WTC11 (cell line): ENCODE results near the gene CD59. TPM values are rescaled to one million over a fixed set of nuclear protein-coding genes. Genes with fewer than 3 reads are reported as not detected.

ENCODE experiments used
- ATAC-seq: fragments of 200-7000 bp; cut with Tn5 transposase; 2 replicates; pipeline ENCODE4 v1.10.0; 2021; ENCODE audit warnings: mild to moderate bottlenecking, moderate library complexity
- CTCF ChIA-PET: fragments of 300-600 bp; sonication (Branson Sonifier 250); formaldehyde crosslinking; loops from one replicate; lab custom pipeline; 2021; ENCODE audit warnings: antibody characterized with exemption; lab: Charles Lee
- POLR2A ChIA-PET: fragments of 350-600 bp; sonication (Branson Sonifier 250); formaldehyde crosslinking; loops from one replicate; lab custom pipeline; 2021; ENCODE audit warnings: antibody characterized with exemption; lab: Charles Lee
- DNase-seq: peaks from one replicate; pipeline ENCODE4 v3.0.0; 2021; ENCODE audit warnings: low spot score
- H3K27ac Mint-ChIP-seq: 2 replicates; pipeline ENCODE4 v1.8.0; 2021; ENCODE audit warnings: mixed read lengths
- H3K27me3 Mint-ChIP-seq: 2 replicates; pipeline ENCODE4 v1.8.0; 2021; ENCODE audit warnings: low read depth, mild to moderate bottlenecking, moderate library complexity, mixed read lengths
- H3K36me3 Mint-ChIP-seq: 2 replicates; pipeline ENCODE4 v1.8.0; 2021; ENCODE audit warnings: mixed read lengths
- H3K4me1 Mint-ChIP-seq: 2 replicates; pipeline ENCODE4 v1.8.0; 2022; ENCODE audit warnings: mixed read lengths
- H3K4me3 Mint-ChIP-seq: 2 replicates; pipeline ENCODE4 v1.8.0; 2021; ENCODE audit warnings: mild to moderate bottlenecking, moderate library complexity, mixed read lengths
- H3K9me3 Mint-ChIP-seq: 2 replicates; pipeline ENCODE4 v1.8.0; 2021; ENCODE audit warnings: mixed read lengths
- FOXJ3 ChIP-seq: sonication (generic); formaldehyde crosslinking; IDR thresholded peaks from 2 replicates; pipeline ENCODE4 v1.9.0; 2021; ENCODE audit warnings: missing genetic modification reagents, mild to moderate bottlenecking, borderline replicate concordance
- GRHL2 ChIP-seq: fragments of 250-450 bp; sonication (Bioruptor Pico); IDR thresholded peaks from 2 replicates; pipeline ENCODE4 v1.8.0; 2022; ENCODE audit warnings: mild to moderate bottlenecking, moderate library complexity; ENCODE audit not compliant: insufficient replicate concordance, severe bottlenecking
- JAZF1 ChIP-seq: fragments of 250-450 bp; sonication (Bioruptor Pico); IDR thresholded peaks from 2 replicates; pipeline ENCODE4 v1.9.0; 2021; ENCODE audit warnings: moderate library complexity, mild to moderate bottlenecking, inconsistent platforms
- JUN ChIP-seq: sonication (generic); formaldehyde crosslinking; IDR thresholded peaks from 2 replicates; pipeline ENCODE4 v1.8.0; 2023; ENCODE audit warnings: mild to moderate bottlenecking, missing genetic modification reagents
- NFATC4 ChIP-seq: fragments of 250-450 bp; sonication (Bioruptor Pico); IDR thresholded peaks from 2 replicates; pipeline ENCODE4 v1.9.0; 2021; ENCODE audit warnings: mild to moderate bottlenecking
- NR1H2 ChIP-seq: sonication (generic); formaldehyde crosslinking; IDR thresholded peaks from 2 replicates; pipeline ENCODE4 v1.9.0; 2021; ENCODE audit warnings: mild to moderate bottlenecking, moderate library complexity, missing genetic modification reagents
- SMAD4 ChIP-seq: sonication (generic); formaldehyde crosslinking; IDR thresholded peaks from 2 replicates; pipeline ENCODE4 v1.8.0; 2022; ENCODE audit warnings: mild to moderate bottlenecking, missing genetic modification reagents
- TP53 ChIP-seq: sonication (generic); formaldehyde crosslinking; IDR thresholded peaks from 2 replicates; pipeline ENCODE4 v1.8.1; 2023; ENCODE audit warnings: mild to moderate bottlenecking, missing genetic modification reagents
- ZNF263 ChIP-seq: sonication (generic); formaldehyde crosslinking; IDR thresholded peaks from 2 replicates; pipeline ENCODE4 v1.8.1; 2022; ENCODE audit warnings: low read depth, mild to moderate bottlenecking, moderate library complexity, missing genetic modification reagents
- ZNF416 ChIP-seq: fragments of 250-450 bp; sonication (Bioruptor Pico); IDR thresholded peaks from 2 replicates; pipeline ENCODE4 v1.9.0; 2021; ENCODE audit warnings: mild to moderate bottlenecking, inconsistent platforms
- total RNA-seq: library from RNA; stranded (reverse); gene quantifications from 3 replicates; pipeline ENCODE4 v1.2.3, GENCODE V29; 2021
- TF ChIP-seq, protein P1 (sequence below): sonication (generic); formaldehyde crosslinking; IDR thresholded peaks from 2 replicates; pipeline ENCODE4 v1.8.1; 2022; ENCODE audit warnings: low read depth, mild to moderate bottlenecking, moderate library complexity, missing genetic modification reagents, borderline replicate concordance
- TF ChIP-seq, protein P2 (sequence below): fragments of 250-450 bp; sonication (Bioruptor Pico); IDR thresholded peaks from 2 replicates; pipeline ENCODE4 v1.8.0; 2021; ENCODE audit warnings: mild to moderate bottlenecking
- TF ChIP-seq, protein P3 (sequence below): sonication (generic); formaldehyde crosslinking; IDR thresholded peaks from 2 replicates; pipeline ENCODE4 v1.8.0; 2022; ENCODE audit warnings: mild to moderate bottlenecking, missing genetic modification reagents
- TF ChIP-seq, protein P4 (sequence below): fragments of 250-450 bp; sonication (Bioruptor Pico); IDR thresholded peaks from 2 replicates; pipeline ENCODE4 v1.9.0; 2021; ENCODE audit warnings: mild to moderate bottlenecking
- TF ChIP-seq, protein P5 (sequence below): sonication (generic); formaldehyde crosslinking; IDR thresholded peaks from 2 replicates; pipeline ENCODE4 v1.8.0; 2022; ENCODE audit warnings: mild to moderate bottlenecking, missing genetic modification reagents
- TF ChIP-seq, protein P6 (sequence below): fragments of 200-600 bp; IDR thresholded peaks from 2 replicates; pipeline ENCODE4 v1.8.0; 2022; ENCODE audit warnings: antibody characterized with exemption
- TF ChIP-seq, protein P7 (sequence below): sonication (generic); formaldehyde crosslinking; IDR thresholded peaks from 2 replicates; pipeline ENCODE4 v1.8.1; 2022; ENCODE audit warnings: low read depth, missing genetic modification reagents, borderline replicate concordance
- TF ChIP-seq, protein P8 (sequence below): sonication (generic); formaldehyde crosslinking; conservative IDR thresholded peaks from 2 replicates; pipeline ENCODE4 v1.8.1; 2022; ENCODE audit warnings: mild to moderate bottlenecking, missing genetic modification reagents
- TF ChIP-seq, protein P9 (sequence below): fragments of 250-450 bp; sonication (Bioruptor Pico); IDR thresholded peaks from 2 replicates; pipeline ENCODE4 v2.1.2; 2022; ENCODE audit warnings: mild to moderate bottlenecking, moderate library complexity

The CD59 gene
- total RNA-seq, 1 experiment from 2014 or later, result 65.8 TPM

DNA sequence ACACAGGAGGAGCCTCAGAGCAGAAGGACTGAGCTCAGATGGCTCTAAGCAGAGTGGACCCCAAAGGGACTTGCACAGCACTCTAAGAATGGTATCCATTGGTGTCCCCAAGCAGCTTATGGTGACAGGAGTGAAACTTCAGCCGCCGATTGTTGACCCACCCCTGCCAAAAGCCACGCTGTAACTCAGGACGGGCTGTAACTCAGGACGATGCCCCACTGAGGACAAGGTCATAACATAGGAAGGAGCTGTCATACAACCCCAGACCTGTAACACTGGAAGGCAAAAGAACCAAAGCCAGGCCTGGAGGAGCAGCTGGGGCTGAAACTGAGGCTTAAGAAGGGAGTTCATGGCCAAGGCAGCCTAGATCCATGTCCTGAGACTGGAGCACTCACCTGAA is 14.2 kb downstream of the CD59 start:
- Mint-ChIP-seq H3K9me3 (no peaks in the 10 kb centered on the region), H3K4me3 (no peak overlapping the region), H3K27ac (no peak overlapping the region), H3K36me3 (peaks cover 11% of the 10 kb centered on the region), H3K4me1 (peaks cover 16% of the 10 kb centered on the region), H3K27me3 (no peaks in the 10 kb centered on the region)
- ChIA-PET CTCF (no interaction called here), POLR2A (no interaction called here)
- no peak for TF ChIP-seq JUN
- TF ChIP-seq ZNF263 (CRISPR knock-in tag), result no peak
- ATAC-seq (no peak), DNase-seq (no peak)

DNA sequence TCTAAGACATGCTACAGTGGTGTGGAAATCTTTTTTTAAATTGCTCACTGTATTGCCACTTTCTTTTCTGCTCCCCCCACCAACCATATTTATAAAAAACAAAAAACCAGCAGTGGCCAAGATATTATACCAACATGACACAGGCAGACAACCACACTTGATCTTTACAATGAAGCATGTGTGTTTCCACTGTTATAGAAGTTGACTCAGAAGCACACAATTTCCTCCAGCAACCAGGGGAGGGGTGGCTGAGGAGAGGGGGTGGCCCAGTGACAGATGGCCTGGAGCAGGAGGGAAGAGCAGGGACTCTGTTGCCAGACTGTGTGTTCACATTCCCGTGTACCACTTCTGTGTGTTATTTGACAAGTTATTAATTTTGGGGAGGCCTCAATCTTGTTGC is 14.8 kb downstream of the CD59 start:
- DNase-seq, result no peak
- Mint-ChIP-seq H3K36me3 (peaks cover 12% of the 10 kb centered on the region), H3K4me1 (peaks cover 16% of the 10 kb centered on the region), H3K27me3 (no peaks in the 10 kb centered on the region), H3K27ac (no peak overlapping the region), H3K4me3 (no peak overlapping the region), H3K9me3 (no peaks in the 10 kb centered on the region)
- no peak for ATAC-seq
- CTCF ChIA-PET, result no interaction called here
- TF ChIP-seq SMAD4, result no peak
- no peak for TF ChIP-seq JAZF1 (CRISPR knock-in tag)
- TF ChIP-seq, protein P1, sequence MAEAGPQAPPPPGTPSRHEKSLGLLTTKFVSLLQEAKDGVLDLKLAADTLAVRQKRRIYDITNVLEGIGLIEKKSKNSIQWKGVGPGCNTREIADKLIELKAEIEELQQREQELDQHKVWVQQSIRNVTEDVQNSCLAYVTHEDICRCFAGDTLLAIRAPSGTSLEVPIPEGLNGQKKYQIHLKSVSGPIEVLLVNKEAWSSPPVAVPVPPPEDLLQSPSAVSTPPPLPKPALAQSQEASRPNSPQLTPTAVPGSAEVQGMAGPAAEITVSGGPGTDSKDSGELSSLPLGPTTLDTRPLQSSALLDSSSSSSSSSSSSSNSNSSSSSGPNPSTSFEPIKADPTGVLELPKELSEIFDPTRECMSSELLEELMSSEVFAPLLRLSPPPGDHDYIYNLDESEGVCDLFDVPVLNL, result no peak
- no peak for TF ChIP-seq NFATC4 (CRISPR knock-in tag)
- TF ChIP-seq, protein P2, sequence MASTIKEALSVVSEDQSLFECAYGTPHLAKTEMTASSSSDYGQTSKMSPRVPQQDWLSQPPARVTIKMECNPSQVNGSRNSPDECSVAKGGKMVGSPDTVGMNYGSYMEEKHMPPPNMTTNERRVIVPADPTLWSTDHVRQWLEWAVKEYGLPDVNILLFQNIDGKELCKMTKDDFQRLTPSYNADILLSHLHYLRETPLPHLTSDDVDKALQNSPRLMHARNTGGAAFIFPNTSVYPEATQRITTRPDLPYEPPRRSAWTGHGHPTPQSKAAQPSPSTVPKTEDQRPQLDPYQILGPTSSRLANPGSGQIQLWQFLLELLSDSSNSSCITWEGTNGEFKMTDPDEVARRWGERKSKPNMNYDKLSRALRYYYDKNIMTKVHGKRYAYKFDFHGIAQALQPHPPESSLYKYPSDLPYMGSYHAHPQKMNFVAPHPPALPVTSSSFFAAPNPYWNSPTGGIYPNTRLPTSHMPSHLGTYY (CRISPR knock-in tag), result no peak
- TF ChIP-seq, protein P3, sequence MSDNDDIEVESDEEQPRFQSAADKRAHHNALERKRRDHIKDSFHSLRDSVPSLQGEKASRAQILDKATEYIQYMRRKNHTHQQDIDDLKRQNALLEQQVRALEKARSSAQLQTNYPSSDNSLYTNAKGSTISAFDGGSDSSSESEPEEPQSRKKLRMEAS (CRISPR knock-in tag), result no peak
- TF ChIP-seq GRHL2 (CRISPR knock-in tag), result no peak
- TF ChIP-seq, protein P4, sequence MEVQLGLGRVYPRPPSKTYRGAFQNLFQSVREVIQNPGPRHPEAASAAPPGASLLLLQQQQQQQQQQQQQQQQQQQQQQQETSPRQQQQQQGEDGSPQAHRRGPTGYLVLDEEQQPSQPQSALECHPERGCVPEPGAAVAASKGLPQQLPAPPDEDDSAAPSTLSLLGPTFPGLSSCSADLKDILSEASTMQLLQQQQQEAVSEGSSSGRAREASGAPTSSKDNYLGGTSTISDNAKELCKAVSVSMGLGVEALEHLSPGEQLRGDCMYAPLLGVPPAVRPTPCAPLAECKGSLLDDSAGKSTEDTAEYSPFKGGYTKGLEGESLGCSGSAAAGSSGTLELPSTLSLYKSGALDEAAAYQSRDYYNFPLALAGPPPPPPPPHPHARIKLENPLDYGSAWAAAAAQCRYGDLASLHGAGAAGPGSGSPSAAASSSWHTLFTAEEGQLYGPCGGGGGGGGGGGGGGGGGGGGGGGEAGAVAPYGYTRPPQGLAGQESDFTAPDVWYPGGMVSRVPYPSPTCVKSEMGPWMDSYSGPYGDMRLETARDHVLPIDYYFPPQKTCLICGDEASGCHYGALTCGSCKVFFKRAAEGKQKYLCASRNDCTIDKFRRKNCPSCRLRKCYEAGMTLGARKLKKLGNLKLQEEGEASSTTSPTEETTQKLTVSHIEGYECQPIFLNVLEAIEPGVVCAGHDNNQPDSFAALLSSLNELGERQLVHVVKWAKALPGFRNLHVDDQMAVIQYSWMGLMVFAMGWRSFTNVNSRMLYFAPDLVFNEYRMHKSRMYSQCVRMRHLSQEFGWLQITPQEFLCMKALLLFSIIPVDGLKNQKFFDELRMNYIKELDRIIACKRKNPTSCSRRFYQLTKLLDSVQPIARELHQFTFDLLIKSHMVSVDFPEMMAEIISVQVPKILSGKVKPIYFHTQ (CRISPR knock-in tag), result no peak
- no peak for TF ChIP-seq ZNF416 (CRISPR knock-in tag)
- TF ChIP-seq, protein P5, sequence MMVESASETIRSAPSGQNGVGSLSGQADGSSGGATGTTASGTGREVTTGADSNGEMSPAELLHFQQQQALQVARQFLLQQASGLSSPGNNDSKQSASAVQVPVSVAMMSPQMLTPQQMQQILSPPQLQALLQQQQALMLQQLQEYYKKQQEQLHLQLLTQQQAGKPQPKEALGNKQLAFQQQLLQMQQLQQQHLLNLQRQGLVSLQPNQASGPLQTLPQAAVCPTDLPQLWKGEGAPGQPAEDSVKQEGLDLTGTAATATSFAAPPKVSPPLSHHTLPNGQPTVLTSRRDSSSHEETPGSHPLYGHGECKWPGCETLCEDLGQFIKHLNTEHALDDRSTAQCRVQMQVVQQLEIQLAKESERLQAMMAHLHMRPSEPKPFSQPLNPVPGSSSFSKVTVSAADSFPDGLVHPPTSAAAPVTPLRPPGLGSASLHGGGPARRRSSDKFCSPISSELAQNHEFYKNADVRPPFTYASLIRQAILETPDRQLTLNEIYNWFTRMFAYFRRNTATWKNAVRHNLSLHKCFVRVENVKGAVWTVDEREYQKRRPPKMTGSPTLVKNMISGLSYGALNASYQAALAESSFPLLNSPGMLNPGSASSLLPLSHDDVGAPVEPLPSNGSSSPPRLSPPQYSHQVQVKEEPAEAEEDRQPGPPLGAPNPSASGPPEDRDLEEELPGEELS (CRISPR knock-in tag), result no peak
- POLR2A ChIA-PET, result no interaction called here

DNA sequence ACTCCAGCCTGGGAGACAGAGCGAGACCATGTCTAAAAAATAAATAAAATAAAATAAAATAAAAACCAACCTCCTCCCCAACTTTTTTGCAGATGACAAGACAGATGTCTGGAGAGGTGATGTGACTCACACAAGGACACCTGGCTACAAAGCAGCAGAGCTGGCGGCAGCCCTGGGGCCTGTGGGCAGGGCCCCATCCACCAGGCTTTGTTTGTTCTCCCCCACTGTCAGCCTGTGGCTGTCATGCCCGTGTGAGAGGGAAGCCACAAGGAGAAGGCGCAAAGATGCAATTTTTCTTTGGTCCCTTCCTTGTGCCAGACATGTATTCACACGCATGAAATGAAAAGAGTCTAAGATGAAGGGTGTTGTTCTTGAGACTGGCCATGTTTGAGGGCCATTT is 16.6 kb downstream of the CD59 start:
- ChIA-PET CTCF (interaction anchor here (1.1 kb wide), 1 partner anchor 89 kb away, joined by 4 read pairs; no protein-coding TSS in a partner anchor), POLR2A (no interaction called here)
- Mint-ChIP-seq H3K27me3 (no peaks in the 10 kb centered on the region), H3K4me3 (no peak overlapping the region), H3K36me3 (peaks cover 12% of the 10 kb centered on the region), H3K9me3 (no peaks in the 10 kb centered on the region), H3K27ac (no peak overlapping the region; the same call in 1 of the 2 replicates), H3K4me1 (peaks cover 14% of the 10 kb centered on the region)
- DNase-seq, result no peak
- no peak for ATAC-seq
- no peak for TF ChIP-seq TP53 (CRISPR knock-in tag)
- TF ChIP-seq, protein P6, sequence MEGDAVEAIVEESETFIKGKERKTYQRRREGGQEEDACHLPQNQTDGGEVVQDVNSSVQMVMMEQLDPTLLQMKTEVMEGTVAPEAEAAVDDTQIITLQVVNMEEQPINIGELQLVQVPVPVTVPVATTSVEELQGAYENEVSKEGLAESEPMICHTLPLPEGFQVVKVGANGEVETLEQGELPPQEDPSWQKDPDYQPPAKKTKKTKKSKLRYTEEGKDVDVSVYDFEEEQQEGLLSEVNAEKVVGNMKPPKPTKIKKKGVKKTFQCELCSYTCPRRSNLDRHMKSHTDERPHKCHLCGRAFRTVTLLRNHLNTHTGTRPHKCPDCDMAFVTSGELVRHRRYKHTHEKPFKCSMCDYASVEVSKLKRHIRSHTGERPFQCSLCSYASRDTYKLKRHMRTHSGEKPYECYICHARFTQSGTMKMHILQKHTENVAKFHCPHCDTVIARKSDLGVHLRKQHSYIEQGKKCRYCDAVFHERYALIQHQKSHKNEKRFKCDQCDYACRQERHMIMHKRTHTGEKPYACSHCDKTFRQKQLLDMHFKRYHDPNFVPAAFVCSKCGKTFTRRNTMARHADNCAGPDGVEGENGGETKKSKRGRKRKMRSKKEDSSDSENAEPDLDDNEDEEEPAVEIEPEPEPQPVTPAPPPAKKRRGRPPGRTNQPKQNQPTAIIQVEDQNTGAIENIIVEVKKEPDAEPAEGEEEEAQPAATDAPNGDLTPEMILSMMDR, result no peak
- TF ChIP-seq, protein P7, sequence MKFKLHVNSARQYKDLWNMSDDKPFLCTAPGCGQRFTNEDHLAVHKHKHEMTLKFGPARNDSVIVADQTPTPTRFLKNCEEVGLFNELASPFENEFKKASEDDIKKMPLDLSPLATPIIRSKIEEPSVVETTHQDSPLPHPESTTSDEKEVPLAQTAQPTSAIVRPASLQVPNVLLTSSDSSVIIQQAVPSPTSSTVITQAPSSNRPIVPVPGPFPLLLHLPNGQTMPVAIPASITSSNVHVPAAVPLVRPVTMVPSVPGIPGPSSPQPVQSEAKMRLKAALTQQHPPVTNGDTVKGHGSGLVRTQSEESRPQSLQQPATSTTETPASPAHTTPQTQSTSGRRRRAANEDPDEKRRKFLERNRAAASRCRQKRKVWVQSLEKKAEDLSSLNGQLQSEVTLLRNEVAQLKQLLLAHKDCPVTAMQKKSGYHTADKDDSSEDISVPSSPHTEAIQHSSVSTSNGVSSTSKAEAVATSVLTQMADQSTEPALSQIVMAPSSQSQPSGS (CRISPR knock-in tag), result no peak
- TF ChIP-seq FOXJ3 (CRISPR knock-in tag), result no peak
- TF ChIP-seq NR1H2, result no peak
- TF ChIP-seq, protein P8, sequence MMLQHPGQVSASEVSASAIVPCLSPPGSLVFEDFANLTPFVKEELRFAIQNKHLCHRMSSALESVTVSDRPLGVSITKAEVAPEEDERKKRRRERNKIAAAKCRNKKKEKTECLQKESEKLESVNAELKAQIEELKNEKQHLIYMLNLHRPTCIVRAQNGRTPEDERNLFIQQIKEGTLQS (CRISPR knock-in tag), result no peak
- TF ChIP-seq, protein P9, sequence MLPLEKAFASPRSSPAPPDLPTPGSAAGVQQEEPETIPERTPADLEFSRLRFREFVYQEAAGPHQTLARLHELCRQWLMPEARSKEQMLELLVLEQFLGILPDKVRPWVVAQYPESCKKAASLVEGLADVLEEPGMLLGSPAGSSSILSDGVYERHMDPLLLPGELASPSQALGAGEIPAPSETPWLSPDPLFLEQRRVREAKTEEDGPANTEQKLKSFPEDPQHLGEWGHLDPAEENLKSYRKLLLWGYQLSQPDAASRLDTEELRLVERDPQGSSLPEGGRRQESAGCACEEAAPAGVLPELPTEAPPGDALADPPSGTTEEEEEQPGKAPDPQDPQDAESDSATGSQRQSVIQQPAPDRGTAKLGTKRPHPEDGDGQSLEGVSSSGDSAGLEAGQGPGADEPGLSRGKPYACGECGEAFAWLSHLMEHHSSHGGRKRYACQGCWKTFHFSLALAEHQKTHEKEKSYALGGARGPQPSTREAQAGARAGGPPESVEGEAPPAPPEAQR (CRISPR knock-in tag), result no peak
